Ishikawa (cell line): Measurements from ENCODE around the gene LRP4.

ENCODE experiments used
- CEBPB ChIP-seq: IDR thresholded peaks from 2 replicates; pipeline ENCODE4 v1.6.1; 2012
- CREB1 ChIP-seq: IDR thresholded peaks from 2 replicates; pipeline ENCODE4 v1.6.1; 2012; ENCODE audit warnings: low read depth
- EGR1 ChIP-seq: IDR thresholded peaks from 2 replicates; pipeline ENCODE4 v1.6.1; 2012
- EP300 ChIP-seq: IDR thresholded peaks from 2 replicates; pipeline ENCODE4 v1.6.1; 2012; ENCODE audit warnings: borderline replicate concordance
- FOXM1 ChIP-seq: IDR thresholded peaks from 2 replicates; pipeline ENCODE4 v1.6.1; 2012; ENCODE audit warnings: low read depth, borderline replicate concordance
- MAX ChIP-seq: IDR thresholded peaks from 2 replicates; pipeline ENCODE4 v1.6.1; 2012
- NFIC ChIP-seq: IDR thresholded peaks from 2 replicates; pipeline ENCODE4 v1.6.1; 2012
- RAD21 ChIP-seq: IDR thresholded peaks from 2 replicates; pipeline ENCODE4 v1.6.1; 2012; ENCODE audit warnings: low read depth
- TAF1 ChIP-seq: IDR thresholded peaks from 2 replicates; pipeline ENCODE4 v1.6.1; 2012; ENCODE audit warnings: low read depth, mild to moderate bottlenecking
- TCF12 ChIP-seq: IDR thresholded peaks from 2 replicates; pipeline ENCODE4 v1.6.1; 2012; ENCODE audit warnings: low read depth
- TEAD4 ChIP-seq: IDR thresholded peaks from 2 replicates; pipeline ENCODE4 v1.6.1; 2012
- USF1 ChIP-seq: IDR thresholded peaks from 2 replicates; pipeline ENCODE4 v1.6.1; 2012
- YY1 ChIP-seq: IDR thresholded peaks from 2 replicates; pipeline ENCODE4 v1.6.1; 2012; ENCODE audit warnings: low read depth
- ZBTB7A ChIP-seq: IDR thresholded peaks from 2 replicates; pipeline ENCODE4 v1.6.1; 2012; ENCODE audit warnings: low read depth
- TF ChIP-seq, protein P1 (sequence below): IDR thresholded peaks from 2 replicates; pipeline ENCODE4 v1.6.1; 2012; ENCODE audit warnings: low read depth, mild to moderate bottlenecking

LRP4 gene

GRCh38 chr11:46855167-46855566 is 63.2 kb downstream of the LRP4 start:
- TF ChIP-seq, protein P1, sequence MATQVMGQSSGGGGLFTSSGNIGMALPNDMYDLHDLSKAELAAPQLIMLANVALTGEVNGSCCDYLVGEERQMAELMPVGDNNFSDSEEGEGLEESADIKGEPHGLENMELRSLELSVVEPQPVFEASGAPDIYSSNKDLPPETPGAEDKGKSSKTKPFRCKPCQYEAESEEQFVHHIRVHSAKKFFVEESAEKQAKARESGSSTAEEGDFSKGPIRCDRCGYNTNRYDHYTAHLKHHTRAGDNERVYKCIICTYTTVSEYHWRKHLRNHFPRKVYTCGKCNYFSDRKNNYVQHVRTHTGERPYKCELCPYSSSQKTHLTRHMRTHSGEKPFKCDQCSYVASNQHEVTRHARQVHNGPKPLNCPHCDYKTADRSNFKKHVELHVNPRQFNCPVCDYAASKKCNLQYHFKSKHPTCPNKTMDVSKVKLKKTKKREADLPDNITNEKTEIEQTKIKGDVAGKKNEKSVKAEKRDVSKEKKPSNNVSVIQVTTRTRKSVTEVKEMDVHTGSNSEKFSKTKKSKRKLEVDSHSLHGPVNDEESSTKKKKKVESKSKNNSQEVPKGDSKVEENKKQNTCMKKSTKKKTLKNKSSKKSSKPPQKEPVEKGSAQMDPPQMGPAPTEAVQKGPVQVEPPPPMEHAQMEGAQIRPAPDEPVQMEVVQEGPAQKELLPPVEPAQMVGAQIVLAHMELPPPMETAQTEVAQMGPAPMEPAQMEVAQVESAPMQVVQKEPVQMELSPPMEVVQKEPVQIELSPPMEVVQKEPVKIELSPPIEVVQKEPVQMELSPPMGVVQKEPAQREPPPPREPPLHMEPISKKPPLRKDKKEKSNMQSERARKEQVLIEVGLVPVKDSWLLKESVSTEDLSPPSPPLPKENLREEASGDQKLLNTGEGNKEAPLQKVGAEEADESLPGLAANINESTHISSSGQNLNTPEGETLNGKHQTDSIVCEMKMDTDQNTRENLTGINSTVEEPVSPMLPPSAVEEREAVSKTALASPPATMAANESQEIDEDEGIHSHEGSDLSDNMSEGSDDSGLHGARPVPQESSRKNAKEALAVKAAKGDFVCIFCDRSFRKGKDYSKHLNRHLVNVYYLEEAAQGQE: no peak
- TF ChIP-seq NFIC: no peak
- no peak for TF ChIP-seq EGR1
- TF ChIP-seq ZBTB7A: no peak
- no peak for TF ChIP-seq USF1
- no peak for TF ChIP-seq CEBPB
- TF ChIP-seq CREB1: no peak
- TF ChIP-seq EP300: no peak
- no peak for TF ChIP-seq TAF1
- no peak for TF ChIP-seq MAX
- TF ChIP-seq TEAD4: no peak
- TF ChIP-seq FOXM1: no peak
- TF ChIP-seq RAD21: no peak
- no peak for TF ChIP-seq TCF12

DNA sequence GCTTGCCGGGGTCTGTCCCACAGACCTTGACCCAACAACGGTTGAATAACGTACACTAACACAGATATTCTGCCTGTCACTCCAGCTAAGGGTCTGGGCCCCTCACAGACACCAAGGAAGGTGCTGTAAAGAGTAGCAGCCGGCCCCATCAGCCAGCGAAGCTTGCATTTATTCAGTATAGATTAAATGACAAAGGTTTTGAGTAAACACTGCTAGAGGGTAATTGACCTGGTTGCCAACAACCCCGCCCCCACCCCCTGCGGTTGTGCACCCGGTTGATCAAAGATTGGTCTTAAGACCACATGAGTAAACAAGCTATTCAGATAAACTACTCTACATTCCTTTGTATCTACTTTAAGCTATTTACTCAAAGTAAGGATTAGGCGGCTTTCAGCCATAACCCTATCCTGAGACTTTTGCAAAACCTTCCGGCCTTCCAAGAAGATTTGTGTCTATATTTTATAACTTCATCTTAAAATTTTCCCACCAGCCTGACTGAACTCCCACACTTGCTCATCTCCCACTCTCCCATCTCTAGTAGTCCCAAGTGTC is 67.4 kb downstream of the LRP4 start:
- no peak for TF ChIP-seq MAX
- TF ChIP-seq RAD21: no peak
- no peak for TF ChIP-seq EGR1
- no peak for TF ChIP-seq EP300
- no peak for TF ChIP-seq ZBTB7A
- TF ChIP-seq, protein P1: no peak
- TF ChIP-seq FOXM1: no peak
- TF ChIP-seq TEAD4: no peak
- TF ChIP-seq CREB1: no peak
- TF ChIP-seq TCF12: no peak
- TF ChIP-seq TAF1: no peak
- no peak for TF ChIP-seq YY1
- TF ChIP-seq NFIC: no peak
- TF ChIP-seq CEBPB: no peak
- no peak for TF ChIP-seq USF1

DNA sequence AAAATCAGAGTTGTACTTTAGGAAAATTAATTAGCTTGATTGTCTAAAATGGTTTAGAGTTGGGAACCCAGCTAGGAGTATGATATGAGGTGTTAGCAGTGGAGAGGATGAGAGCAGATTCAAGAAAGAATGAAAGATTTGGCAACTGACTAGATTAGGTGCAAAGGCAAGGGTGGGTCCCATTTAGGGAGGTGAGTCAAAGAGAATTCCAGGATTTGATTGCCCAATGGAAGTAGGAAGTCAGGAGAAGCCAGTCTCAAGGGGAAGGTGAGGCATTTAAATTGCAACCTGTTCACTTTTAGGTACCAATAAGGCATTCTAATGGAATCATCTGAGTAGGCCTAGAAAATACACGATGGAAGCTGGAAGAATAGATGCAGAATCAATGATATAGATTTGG is 68.7 kb downstream of the LRP4 start:
- TF ChIP-seq CREB1 (no peak), RAD21 (no peak), EGR1 (no peak), CEBPB (no peak), TAF1 (no peak), TEAD4 (no peak), FOXM1 (no peak)
- TF ChIP-seq, protein P1: no peak

DNA sequence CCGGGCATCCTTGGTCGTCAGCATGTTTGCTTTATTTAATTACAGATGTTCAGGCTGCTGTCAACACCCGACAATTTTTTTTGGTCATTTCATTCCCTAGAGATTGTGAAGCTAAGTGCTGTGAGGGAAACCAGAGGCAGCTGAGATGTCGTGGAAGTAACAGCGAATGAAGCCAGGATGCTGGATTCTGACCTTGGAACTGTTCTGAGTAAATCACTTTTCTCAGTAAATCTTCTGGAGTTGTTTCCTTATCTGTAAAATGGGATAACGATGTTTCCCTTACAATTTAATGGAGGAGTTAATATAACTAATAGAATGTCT is 71.9 kb downstream of the LRP4 start:
- TF ChIP-seq YY1 (no peak), CEBPB (no peak), EGR1 (no peak), TCF12 (no peak), NFIC (no peak), TEAD4 (no peak), EP300 (no peak), USF1 (no peak)
